ENCODE data around the gene CAMKV.

CAMKV gene

DNA sequence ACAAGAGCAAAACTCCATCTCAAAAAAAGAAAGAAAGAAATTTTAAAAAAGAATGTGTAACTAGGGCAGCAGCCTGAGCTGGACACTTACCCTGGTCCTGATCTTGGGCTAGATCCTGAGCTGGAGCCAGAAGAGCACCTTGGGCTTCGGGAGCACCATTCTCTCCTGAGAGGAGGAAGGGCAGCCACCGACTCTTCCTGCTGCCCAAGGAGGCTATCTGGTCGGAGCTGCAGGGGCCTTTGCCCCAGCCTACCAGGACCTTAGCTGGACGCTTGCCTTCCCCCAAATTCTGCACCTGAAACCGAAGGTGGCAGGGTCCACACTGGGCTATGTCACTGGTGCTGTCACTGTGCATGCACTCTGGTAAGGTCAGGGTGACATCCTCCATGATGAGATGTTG, 6.9 kb upstream of the CAMKV start:
- no peak for TF ChIP-seq CTCF (IDR thresholded peaks at IDR 0.05; ENCODE audit: insufficient read depth, low read length, missing control alignments)
- H3K4me3 ChIP-seq (ENCODE audit: low read depth, low read length) = no peak overlapping the region
- ChIA-PET CTCF (interaction anchor here (1.5 kb wide), 1 partner anchor 37 kb away, joined by 3 read pairs; no protein-coding TSS in a partner anchor), POLR2A (no interaction called here)
- no peak for DNase-seq (ENCODE audit: low read depth, low spot score)

GRCh38 chr3:49873623-49874022, 3.9 kb upstream of the CAMKV start:
- TF ChIP-seq CTCF (IDR thresholded peaks at IDR 0.05; ENCODE audit: insufficient read depth, low read length, missing control alignments) = no peak
- DNase-seq (ENCODE audit: low read depth, low spot score) = no peak
- H3K4me3 ChIP-seq (ENCODE audit: low read depth, low read length) = no peak overlapping the region
- POLR2A ChIA-PET = no interaction called here
- CTCF ChIA-PET = no interaction called here

GRCh38 chr3:49872801-49873281, 3.1 kb upstream of the CAMKV start:
- H3K4me3 ChIP-seq (ENCODE audit: low read depth, low read length) = no peak overlapping the region
- DNase-seq (ENCODE audit: low read depth, low spot score) = no peak
- ChIA-PET POLR2A (no interaction called here), CTCF (interaction anchor here (1.5 kb wide), 1 partner anchor 10 kb away, joined by 3 read pairs; no protein-coding TSS in a partner anchor)
- no peak for TF ChIP-seq CTCF (IDR thresholded peaks at IDR 0.05; ENCODE audit: insufficient read depth, low read length, missing control alignments)

- TF ChIP-seq CTCF (IDR thresholded peaks at IDR 0.05; ENCODE audit: insufficient read depth, low read length, missing control alignments) = no peak
- H3K4me3 ChIP-seq (ENCODE audit: low read depth, low read length) = no peak overlapping the region
- POLR2A ChIA-PET = interaction anchor here (0.9 kb wide), 1 partner anchor 13 kb away, joined by 3 read pairs; no protein-coding TSS in a partner anchor
These were observed 1.9 kb upstream of the CAMKV start for GRCh38 chr3:49871531-49872153.

GRCh38 chr3:49868862-49869466, 742 bp downstream of the CAMKV start:
- no peak for TF ChIP-seq CTCF (IDR thresholded peaks at IDR 0.05; ENCODE audit: insufficient read depth, low read length, missing control alignments)
- H3K4me3 ChIP-seq (ENCODE audit: low read depth, low read length) = no peak overlapping the region
- CTCF ChIA-PET = no interaction called here
- POLR2A ChIA-PET = interaction anchor here (0.6 kb wide), 1 partner anchor 181 kb away, joined by 4 read pairs; no protein-coding TSS in a partner anchor
- DNase-seq (ENCODE audit: low read depth, low spot score) = no peak

More at GRCh38 chr3:49871531-49872153, 1.9 kb upstream of the CAMKV start:
- CTCF ChIA-PET = interaction anchor here (1.5 to 1.7 kb wide), 2 partner anchors 9 to 32 kb away, joined by 3 to 5 read pairs; no protein-coding TSS in a partner anchor
- DNase-seq (ENCODE audit: low read depth, low spot score) = no peak

DNA sequence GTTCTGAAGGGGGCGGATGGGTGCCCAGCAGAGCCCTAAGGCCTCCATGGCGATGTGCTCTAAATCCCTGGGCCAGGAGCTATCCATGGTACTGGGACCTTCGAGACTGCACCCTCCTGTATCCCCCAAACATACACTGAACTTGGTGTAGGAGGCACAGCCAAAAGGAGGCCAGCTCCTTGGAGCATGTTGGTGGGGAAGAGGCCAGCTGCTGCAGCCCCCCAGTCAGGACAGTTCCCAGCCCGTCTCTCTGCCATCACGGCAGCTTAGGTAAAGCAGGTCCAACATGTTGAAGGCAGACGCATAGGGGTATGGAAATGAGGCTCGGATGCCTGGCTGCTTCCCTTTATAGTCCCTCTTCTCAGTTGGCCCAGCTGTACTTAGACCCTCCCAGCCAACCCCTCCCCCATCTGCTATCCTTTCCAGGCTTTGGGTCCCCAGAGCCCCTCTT, 1.8 kb downstream of the CAMKV start:
- TF ChIP-seq CTCF (IDR thresholded peaks at IDR 0.05; ENCODE audit: insufficient read depth, low read length, missing control alignments) = no peak
- ChIA-PET CTCF (interaction anchor here (0.9 kb wide), 1 partner anchor 30 kb away, joined by 3 read pairs; no protein-coding TSS in a partner anchor), POLR2A (no interaction called here)
- no peak overlapping the region for H3K4me3 ChIP-seq (ENCODE audit: low read depth, low read length)
- no peak for DNase-seq (ENCODE audit: low read depth, low spot score)

Measured in AG04449 (cell line).